SK-N-SH (cell line): ENCODE results near the gene BPNT1. TPM values are rescaled to one million over a fixed set of nuclear protein-coding genes. Genes with fewer than 3 reads are reported as not detected.

Experiments
- polyA plus RNA-seq, 3 experiments: library from polyadenylated mRNA; depleted of rRNA; stranded (reverse); fragments of >200 nt; gene quantifications; 2 replicates each; pipeline ENCODE4 v1.2.3, GENCODE V29; 2012
- small RNA-seq, 7 experiments: library from RNA; depleted of rRNA; stranded (forward); fragments of <200 nt; gene quantifications; one replicate each; pipeline ENCODE3, GENCODE V24; 2012

BPNT1 gene
- polyA plus RNA-seq, 1 of the 3 experiments (the other 2 are of a cell fraction) = 44.6 TPM

Small RNA genes lying within 50 kb of the gene (small RNA-seq; reads per million reads assigned to genes)
- gene MIR194-1 = 0 to 2.8 (median 0.52) reads per million in 7 experiments
- gene MIR215 = 0 to 3.2 (median 1.6) reads per million in 7 experiments

Other genes with a start within 250 kb of the BPNT1 start
- 0.02 TPM in 2 replicates for gene SLC30A10, start 161.2 kb downstream of the BPNT1 start, polyA plus RNA-seq (2012; rRNA removed)
- 23.4 and 28.2 TPM in 2 replicates for gene EPRS1, start 43.3 kb downstream of the BPNT1 start, polyA plus RNA-seq (2012; rRNA removed)
- 25.7 and 30.0 TPM in 2 replicates for gene IARS2, start 4.3 kb upstream of the BPNT1 start, polyA plus RNA-seq (2012; rRNA removed)
- 9.3 and 11.7 TPM in 2 replicates for gene RAB3GAP2, start 182.7 kb upstream of the BPNT1 start, polyA plus RNA-seq (2012; rRNA removed)